HG02870 (cell line): ENCODE data around the gene DGKD.
"Not testable (repeated sequence)": the region's sequence is repeated elsewhere in the genome, so short reads cannot be mapped to it uniquely, and the experiment has no call there.

Experiments used
- ATAC-seq: cut with Tn5 transposase; IDR thresholded peaks from one replicate; pipeline ENCODE4 v1.9.1; 2021; ENCODE audit warnings: mild to moderate bottlenecking, moderate library complexity; ENCODE audit not compliant: unreplicated experiment

DGKD gene

GRCh38 chr2:233384015-233384414 lies 29.7 kb downstream of the DGKD start:
- ATAC-seq: no peak

GRCh38 chr2:233384811-233385488 lies 30.7 kb downstream of the DGKD start:
- no peak for ATAC-seq

- peak; percentile 63 for ATAC-seq
Measured at GRCh38 chr2:233385489-233386044, 31.3 kb downstream of the DGKD start.

GRCh38 chr2:233386382-233387041 lies 32.2 kb downstream of the DGKD start:
- no peak for ATAC-seq

- ATAC-seq: no peak
Measured at GRCh38 chr2:233387225-233387624, 32.9 kb downstream of the DGKD start.

- ATAC-seq: no peak
Measured at GRCh38 chr2:233387667-233388528, 33.6 kb downstream of the DGKD start.

GRCh38 chr2:233389601-233390125 lies 35.4 kb downstream of the DGKD start:
- no peak for ATAC-seq

GRCh38 chr2:233395687-233396086 lies 41.4 kb downstream of the DGKD start:
- ATAC-seq: no peak

GRCh38 chr2:233396726-233397665 lies 42.7 kb downstream of the DGKD start:
- ATAC-seq: not testable (repeated sequence)

GRCh38 chr2:233399306-233400225 lies 45.3 kb downstream of the DGKD start:
- ATAC-seq: no peak

- no peak for ATAC-seq
Measured at GRCh38 chr2:233400341-233400740, 46.0 kb downstream of the DGKD start.

- ATAC-seq: no peak
Measured at GRCh38 chr2:233400961-233401360, 46.7 kb downstream of the DGKD start.

- no peak for ATAC-seq
Measured at GRCh38 chr2:233402346-233402745, 48.1 kb downstream of the DGKD start.

GRCh38 chr2:233402789-233403188 lies 48.5 kb downstream of the DGKD start:
- no peak for ATAC-seq

GRCh38 chr2:233404222-233404621 lies 49.9 kb downstream of the DGKD start:
- peak; percentile 42 for ATAC-seq

GRCh38 chr2:233406865-233407264 lies 52.6 kb downstream of the DGKD start:
- no peak for ATAC-seq

GRCh38 chr2:233407771-233408181 lies 53.5 kb downstream of the DGKD start:
- no peak for ATAC-seq

- no peak for ATAC-seq
Measured at GRCh38 chr2:233408366-233409285, 54.3 kb downstream of the DGKD start.
